Stimulated activated naive B cell treated with anti-CD40 and anti-IgM and Interleukin-4, amounts not matched to agents 10 μg/mL and 1 μg/mL and 100 μg/mL, for 72 hours (primary cell): ENCODE data around the gene CHST2.

ENCODE experiments used
- ATAC-seq, 2 donors: fragments of 150-1000 bp; cut with Tn5 transposase; replicated peaks; 2 replicates each; pipeline ENCODE4 v1.10.0; 2021; ENCODE audit warnings: moderate library complexity in 1 of 2
- DNase-seq: peaks from one replicate; pipeline ENCODE4 v3.0.0; 2021
- H3K27ac Mint-ChIP-seq: one replicate; pipeline ENCODE4 v1.8.0; 2022; ENCODE audit warnings: mild to moderate bottlenecking, mixed read lengths
- H3K27me3 Mint-ChIP-seq, 2 donors: one replicate each; pipeline ENCODE4 v1.8.0; 2022; ENCODE audit warnings: mixed read lengths in 2 of 2
- H3K36me3 Mint-ChIP-seq, 2 donors: one replicate each; pipeline ENCODE4 v1.8.0; 2022; ENCODE audit warnings: mixed read lengths in 2 of 2, mild to moderate bottlenecking in 1 of 2
- H3K4me1 Mint-ChIP-seq, 2 donors: one replicate each; pipeline ENCODE4 v1.8.0; 2022; ENCODE audit warnings: mixed read lengths in 2 of 2, mild to moderate bottlenecking in 1 of 2
- H3K4me3 Mint-ChIP-seq, 2 donors: one replicate each; pipeline ENCODE4 v1.8.0; 2022; ENCODE audit warnings: mild to moderate bottlenecking in 2 of 2, mixed read lengths in 2 of 2, moderate library complexity in 1 of 2
- H3K9me3 Mint-ChIP-seq, 2 donors: one replicate each; pipeline ENCODE4 v1.8.0; 2022; ENCODE audit warnings: mixed read lengths in 2 of 2, mild to moderate bottlenecking in 1 of 2

CHST2 gene

GRCh38 chr3:143172062-143172794 lies 52.7 kb downstream of the CHST2 start:
- peaks cover 10 to 23% of the 10 kb centered on the region in 2 donors for H3K36me3 Mint-ChIP-seq
- no peak for DNase-seq
- no peak for ATAC-seq
- H3K9me3 Mint-ChIP-seq = peaks cover 12 to 15% of the 10 kb centered on the region in 2 donors
- H3K27ac Mint-ChIP-seq = no peak overlapping the region
- H3K4me3 Mint-ChIP-seq = no peak overlapping the region
- H3K4me1 Mint-ChIP-seq = peaks cover 34 to 55% of the 10 kb centered on the region in 2 donors
- no peaks in the 10 kb centered on the region for H3K27me3 Mint-ChIP-seq

- ATAC-seq (no peak), DNase-seq (no peak)
- Mint-ChIP-seq H3K4me1 (peaks cover 34 to 61% of the 10 kb centered on the region in 2 donors), H3K27me3 (no peaks in the 10 kb centered on the region), H3K4me3 (no peak overlapping the region), H3K36me3 (peaks cover 10 to 23% of the 10 kb centered on the region in 2 donors), H3K9me3 (peaks cover 12 to 15% of the 10 kb centered on the region in 2 donors), H3K27ac (no peak overlapping the region)
Observed at GRCh38 chr3:143172795-143173145, 53.2 kb downstream of the CHST2 start.

GRCh38 chr3:143173242-143173641 lies 53.7 kb downstream of the CHST2 start:
- H3K27ac Mint-ChIP-seq = no peak overlapping the region
- H3K4me1 Mint-ChIP-seq = peaks cover 34 to 63% of the 10 kb centered on the region in 2 donors
- no peak for DNase-seq
- peaks cover 10 to 23% of the 10 kb centered on the region in 2 donors for H3K36me3 Mint-ChIP-seq
- peaks cover 12 to 15% of the 10 kb centered on the region in 2 donors for H3K9me3 Mint-ChIP-seq
- no peak for ATAC-seq
- H3K4me3 Mint-ChIP-seq = no peak overlapping the region
- H3K27me3 Mint-ChIP-seq = no peaks in the 10 kb centered on the region
